Keratinocyte (primary cell): ENCODE measurements around the gene FYB1. TPM values are rescaled to one million over a fixed set of nuclear protein-coding genes. Genes with fewer than 3 reads are reported as not detected.
A peak's percentile ranks its signal among the peaks of the same experiment; 100 is the strongest.

Experiments
- DNase-seq: peaks from one replicate; pipeline ENCODE4 v3.0.0-alpha.2; 2011; ENCODE audit warnings: low read depth, missing footprints, low spot score
- FAIRE-seq: peaks from 2 replicates; lab custom pipeline; 2011; peaks lifted over from hg19 to GRCh38; lab: Jason Lieb, UNC
- H2AFZ ChIP-seq: 2 replicates; pipeline ENCODE4 v1.6.0; 2012; ENCODE audit warnings: low read length, control low read depth, inconsistent platforms; ENCODE audit not compliant: control insufficient read depth
- H3K27ac ChIP-seq: 2 replicates; pipeline ENCODE4 v1.5.1; 2011; ENCODE audit warnings: low read length; ENCODE audit not compliant: control insufficient read depth, insufficient read depth
- H3K27me3 ChIP-seq: 3 replicates; pipeline ENCODE4 v1.6.0; 2011; ENCODE audit warnings: low read length; ENCODE audit not compliant: control insufficient read depth, insufficient read depth; ENCODE audit errors: extremely low read depth
- H3K36me3 ChIP-seq, 2 experiments: 2 replicates in 1 of 2; 3 replicates in 1 of 2; pipeline ENCODE4 v1.5.1; 2011; ENCODE audit warnings: low read length in 2 of 2, mild to moderate bottlenecking in 1 of 2; ENCODE audit not compliant: control insufficient read depth in 2 of 2, insufficient read depth in 2 of 2; ENCODE audit errors: extremely low read depth in 1 of 2
- H3K4me1 ChIP-seq: 3 replicates; pipeline ENCODE4 v1.5.1; 2011; ENCODE audit warnings: low read length; ENCODE audit not compliant: control insufficient read depth, insufficient read depth; ENCODE audit errors: extremely low read depth
- H3K4me2 ChIP-seq: 3 replicates; pipeline ENCODE4 v1.6.0; 2011; ENCODE audit warnings: low read depth, low read length; ENCODE audit not compliant: control insufficient read depth, insufficient read depth; ENCODE audit errors: extremely low read depth
- H3K4me3 ChIP-seq, 3 experiments: fragments of 200-600 bp in 1 of 3; sonication (generic) in 1 of 3; 2 replicates in 2 of 3; 3 replicates in 1 of 3; pipeline ENCODE4 v1.5.1; 2011 to 2016; ENCODE audit warnings: low read length in 3 of 3, mild to moderate bottlenecking in 3 of 3, control low read depth in 2 of 3, inconsistent platforms in 1 of 3, low read depth in 1 of 3, mixed read lengths in 1 of 3, mixed run types in 1 of 3, moderate library complexity in 1 of 3; ENCODE audit not compliant: control insufficient read depth in 2 of 3, insufficient read depth in 2 of 3; ENCODE audit errors: extremely low read depth in 1 of 3
- H3K79me2 ChIP-seq: 2 replicates; pipeline ENCODE4 v1.6.0; 2012; ENCODE audit warnings: low read length; ENCODE audit not compliant: control insufficient read depth, insufficient read depth
- H3K9ac ChIP-seq: 3 replicates; pipeline ENCODE4 v1.6.0; 2011; ENCODE audit warnings: low read length; ENCODE audit not compliant: control insufficient read depth, insufficient read depth; ENCODE audit errors: extremely low read depth
- H3K9me1 ChIP-seq: 3 replicates; pipeline ENCODE4 v1.6.0; 2011; ENCODE audit warnings: low read length; ENCODE audit not compliant: control insufficient read depth, insufficient read depth; ENCODE audit errors: extremely low read depth
- H3K9me3 ChIP-seq: 2 replicates; pipeline ENCODE4 v1.5.1; 2012; ENCODE audit warnings: low read depth, low read length; ENCODE audit not compliant: control insufficient read depth
- H4K20me1 ChIP-seq: 3 replicates; pipeline ENCODE4 v1.6.0; 2011; ENCODE audit warnings: low read length; ENCODE audit not compliant: control insufficient read depth, insufficient read depth; ENCODE audit errors: extremely low read depth
- EZH2 ChIP-seq: IDR thresholded peaks from one replicate; pipeline ENCODE4 v1.6.1; 2012; ENCODE audit warnings: inconsistent platforms, mild to moderate bottlenecking, low read length, moderate library complexity
- dilution Hi-C: fragments of 300-500 bp; cut with MboI; formaldehyde crosslinking; loops from one replicate; pipeline ENCODE4 v1.7.0; 2020; ENCODE audit warnings: low sequenced_read_pairs; ENCODE audit not compliant: extremely low pct_ligation_motif_present
- polyA plus RNA-seq, 5 experiments: library from polyadenylated mRNA; depleted of rRNA in 3 of 5; stranded (reverse) in 3 of 5; stranded (forward) in 1 of 5; unstranded in 1 of 5; fragments of >200 nt; gene quantifications; 1 replicate in 1 of 5; 2 replicates in 3 of 5; 3 replicates in 1 of 5; pipeline versions ENCODE4 v1.2.1 to v1.2.3, GENCODE V29; 2011 to 2012; ENCODE audit warnings: missing spikeins in 2 of 5, low read depth in 1 of 5, low replicate concordance in 1 of 5
- TF ChIP-seq, protein P1 (sequence below), 3 experiments: IDR thresholded peaks in 1 of 3; conservative IDR thresholded peaks in 1 of 3; optimal IDR thresholded peaks in 1 of 3; 2 replicates in 2 of 3; 3 replicates in 1 of 3; pipeline versions ENCODE3 to v1.5.1; 2011; ENCODE audit warnings: low read length in 3 of 3, mild to moderate bottlenecking in 3 of 3, moderate library complexity in 2 of 3, control low read depth in 1 of 3, inconsistent platforms in 1 of 3; ENCODE audit not compliant: insufficient read depth in 2 of 3; ENCODE audit errors: extremely low read depth in 1 of 3

The FYB1 gene
- polyA plus RNA-seq, 1 donor (not counting 4 experiments of a cell fraction or from before 2014, with no cell fraction given): 0.29 TPM

DNA sequence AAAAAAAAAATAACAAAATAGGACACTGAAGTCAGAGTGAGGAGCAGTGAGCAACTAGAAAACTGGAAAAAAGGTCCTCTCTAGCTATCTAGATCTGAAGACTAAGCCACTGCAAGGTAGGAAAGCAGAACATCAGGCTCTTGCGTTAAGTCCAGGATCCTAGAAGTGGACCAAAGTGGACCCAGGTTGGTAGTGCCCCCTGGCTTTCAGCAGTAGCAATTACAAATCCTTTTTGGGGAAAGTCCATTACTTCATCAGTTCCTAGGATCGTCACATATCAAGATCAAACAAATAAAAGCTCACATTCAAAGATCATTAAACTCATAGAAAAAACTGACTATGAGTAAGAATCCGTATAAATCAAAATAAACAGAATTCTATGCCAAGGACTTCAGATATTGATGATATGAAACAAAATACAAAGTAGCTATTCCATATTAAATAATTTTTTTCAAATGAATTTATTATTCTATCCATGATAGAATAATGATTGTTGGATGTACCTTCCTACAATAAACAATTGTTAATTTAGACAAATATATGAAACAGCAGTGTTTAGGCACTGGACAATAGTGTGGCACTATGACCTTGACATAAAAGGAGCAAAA lies 138.7 kb downstream of the FYB1 start:
- Histone ChIP-seq H3K4me2 (no peak overlapping the region), H3K79me2 (no peaks in the 10 kb centered on the region), H3K9ac (no peak overlapping the region), H3K9me3 (no peaks in the 10 kb centered on the region), H3K4me3 (no peak overlapping the region), H3K27ac (peak overlapping the region; percentile 19), H3K4me1 (peaks cover 15% of the 10 kb centered on the region), H3K27me3 (no peaks in the 10 kb centered on the region), H2AFZ (no peak overlapping the region), H3K36me3 (no peaks in the 10 kb centered on the region), H4K20me1 (no peaks in the 10 kb centered on the region), H3K9me1 (no peaks in the 10 kb centered on the region)
- FAIRE-seq (peak; percentile 57), DNase-seq (no peak)
- dilution Hi-C loops: no loop called here
- TF ChIP-seq EZH2: no peak
- TF ChIP-seq, protein P1, sequence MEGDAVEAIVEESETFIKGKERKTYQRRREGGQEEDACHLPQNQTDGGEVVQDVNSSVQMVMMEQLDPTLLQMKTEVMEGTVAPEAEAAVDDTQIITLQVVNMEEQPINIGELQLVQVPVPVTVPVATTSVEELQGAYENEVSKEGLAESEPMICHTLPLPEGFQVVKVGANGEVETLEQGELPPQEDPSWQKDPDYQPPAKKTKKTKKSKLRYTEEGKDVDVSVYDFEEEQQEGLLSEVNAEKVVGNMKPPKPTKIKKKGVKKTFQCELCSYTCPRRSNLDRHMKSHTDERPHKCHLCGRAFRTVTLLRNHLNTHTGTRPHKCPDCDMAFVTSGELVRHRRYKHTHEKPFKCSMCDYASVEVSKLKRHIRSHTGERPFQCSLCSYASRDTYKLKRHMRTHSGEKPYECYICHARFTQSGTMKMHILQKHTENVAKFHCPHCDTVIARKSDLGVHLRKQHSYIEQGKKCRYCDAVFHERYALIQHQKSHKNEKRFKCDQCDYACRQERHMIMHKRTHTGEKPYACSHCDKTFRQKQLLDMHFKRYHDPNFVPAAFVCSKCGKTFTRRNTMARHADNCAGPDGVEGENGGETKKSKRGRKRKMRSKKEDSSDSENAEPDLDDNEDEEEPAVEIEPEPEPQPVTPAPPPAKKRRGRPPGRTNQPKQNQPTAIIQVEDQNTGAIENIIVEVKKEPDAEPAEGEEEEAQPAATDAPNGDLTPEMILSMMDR (optimal IDR thresholded peaks at IDR 0.05 in 1 of 3, IDR thresholded peaks at IDR 0.05 in 1 of 3, conservative IDR thresholded peaks at IDR 0.05 in 1 of 3; ENCODE audit: extremely low read depth in 1 of 3, insufficient read depth in 2 of 3, low read length in 3 of 3): peak; percentile 73 to 85 (median 74)

DNA sequence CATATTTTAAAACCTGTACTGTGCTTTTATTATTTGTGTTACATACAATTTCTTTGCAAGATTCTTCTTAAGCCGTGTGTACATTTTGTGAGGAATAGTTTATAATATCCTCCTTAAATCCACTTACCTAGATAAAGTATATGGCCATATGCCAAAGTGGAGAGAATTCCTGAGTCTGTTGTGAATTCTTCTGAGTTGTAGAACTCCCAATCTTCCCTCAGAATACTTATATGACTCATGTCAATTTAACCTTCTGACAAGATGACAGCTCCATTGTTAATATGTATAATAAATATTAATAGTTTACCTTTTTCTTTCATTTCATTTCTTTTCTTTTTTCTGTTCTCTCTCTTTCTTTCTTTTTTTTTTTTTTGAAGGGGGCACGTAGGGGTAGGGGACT lies 139.2 kb downstream of the FYB1 start:
- no peak overlapping the region for H3K4me3 ChIP-seq
- TF ChIP-seq EZH2: no peak
- TF ChIP-seq, protein P1 (optimal IDR thresholded peaks at IDR 0.05 in 1 of 3, IDR thresholded peaks at IDR 0.05 in 1 of 3, conservative IDR thresholded peaks at IDR 0.05 in 1 of 3; ENCODE audit: extremely low read depth in 1 of 3, insufficient read depth in 2 of 3, low read length in 3 of 3): no peak
- H4K20me1 ChIP-seq: no peaks in the 10 kb centered on the region
- no peaks in the 10 kb centered on the region for H3K9me3 ChIP-seq
- no peak overlapping the region for H3K9ac ChIP-seq
- no peaks in the 10 kb centered on the region for H3K36me3 ChIP-seq
- H3K9me1 ChIP-seq: no peaks in the 10 kb centered on the region
- dilution Hi-C loops: no loop called here
- FAIRE-seq (no peak), DNase-seq (no peak)
- H3K27me3 ChIP-seq: no peaks in the 10 kb centered on the region
- no peaks in the 10 kb centered on the region for H3K79me2 ChIP-seq
- no peak overlapping the region for H3K27ac ChIP-seq
- H2AFZ ChIP-seq: no peak overlapping the region
- peaks cover 15% of the 10 kb centered on the region for H3K4me1 ChIP-seq
- H3K4me2 ChIP-seq: no peak overlapping the region
